HG03378 (cell line): ENCODE measurements around the gene PLEK2.
"Not testable (repeated sequence)": the region's sequence is repeated elsewhere in the genome, so short reads cannot be mapped to it uniquely, and the experiment has no call there.

ENCODE experiments used
- ATAC-seq: cut with Tn5 transposase; IDR thresholded peaks from one replicate; pipeline ENCODE4 v1.9.1; 2021; ENCODE audit warnings: mild to moderate bottlenecking, moderate library complexity; ENCODE audit not compliant: unreplicated experiment

PLEK2 gene

GRCh38 chr14:67411820-67412421 lies at the start of gene PLEK2:
TSS of gene PLEK2 (minus strand) at chr14:67412165. CDS start at chr14:67412059, 106 bp downstream.
- ATAC-seq = no peak

DNA sequence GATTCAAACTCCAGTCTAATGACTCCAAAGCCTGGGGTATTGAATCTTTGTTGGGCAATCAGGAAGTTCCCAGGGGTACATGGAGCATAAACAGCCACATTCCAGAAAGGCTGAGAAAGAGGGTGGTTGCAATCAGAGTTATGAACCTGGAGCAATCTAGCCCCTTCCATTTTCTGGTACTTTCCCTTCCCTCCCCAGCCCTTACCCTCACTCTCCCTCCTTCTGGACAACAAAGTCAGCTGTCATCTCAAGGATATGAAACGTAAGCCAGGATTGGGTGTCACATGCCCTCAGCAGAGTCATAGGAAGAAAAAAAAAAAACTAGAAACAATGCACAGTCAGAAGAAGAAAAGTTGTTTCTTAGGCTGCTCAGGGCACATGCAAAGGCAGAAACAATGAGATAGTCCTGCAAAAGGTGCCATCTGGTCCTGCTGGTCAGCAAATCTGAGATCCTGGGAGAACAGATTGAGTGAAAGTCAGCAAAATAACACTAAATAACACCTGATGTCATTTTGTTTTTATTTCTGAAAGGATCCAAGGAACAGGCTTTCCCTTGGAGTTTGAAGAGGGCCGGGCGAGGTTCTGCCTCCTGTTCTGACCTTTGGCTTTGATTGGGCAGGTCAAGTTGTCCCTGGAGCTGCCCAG lies 49.5 kb upstream of the PLEK2 start:
- ATAC-seq = no peak

DNA sequence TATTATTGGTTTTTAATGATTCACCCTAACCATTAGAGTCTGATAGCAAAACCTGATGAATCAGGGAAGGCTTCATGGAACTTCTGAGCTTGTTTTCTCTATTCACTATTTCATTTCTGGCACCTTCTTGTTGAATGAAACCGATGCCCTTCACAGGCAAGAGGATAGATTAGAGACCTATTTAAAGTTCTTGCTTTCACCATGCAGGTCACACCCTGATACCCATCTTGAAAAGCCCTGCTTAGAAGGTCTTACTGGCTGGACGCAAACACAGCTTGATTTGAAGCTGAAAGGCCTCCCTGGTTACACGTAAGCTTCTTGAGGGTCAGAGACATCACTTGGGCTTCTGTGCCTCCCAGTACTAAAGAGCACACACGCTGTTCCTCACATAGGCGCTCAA lies 47.4 kb upstream of the PLEK2 start:
- no peak for ATAC-seq

DNA sequence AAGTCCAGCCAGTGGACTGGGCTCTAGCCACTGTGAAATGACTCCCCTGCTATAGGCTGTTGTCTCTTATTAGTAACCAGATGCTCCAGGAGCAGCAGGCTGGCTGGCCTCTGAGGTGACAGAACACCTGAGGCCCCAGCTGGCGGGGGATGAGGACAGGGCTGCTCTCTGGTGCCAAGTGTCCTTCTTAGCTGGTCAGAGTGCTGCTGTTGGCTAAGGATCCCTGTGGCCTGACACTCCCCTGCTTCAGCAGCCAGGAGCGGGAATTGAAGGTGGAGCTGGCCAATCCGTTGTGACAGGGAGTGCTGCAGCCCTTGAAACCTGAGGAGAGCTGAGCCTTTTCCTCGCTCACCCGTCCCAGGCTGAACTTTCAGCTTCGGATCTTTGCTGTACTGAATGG lies 45.8 kb upstream of the PLEK2 start:
- ATAC-seq = no peak

DNA sequence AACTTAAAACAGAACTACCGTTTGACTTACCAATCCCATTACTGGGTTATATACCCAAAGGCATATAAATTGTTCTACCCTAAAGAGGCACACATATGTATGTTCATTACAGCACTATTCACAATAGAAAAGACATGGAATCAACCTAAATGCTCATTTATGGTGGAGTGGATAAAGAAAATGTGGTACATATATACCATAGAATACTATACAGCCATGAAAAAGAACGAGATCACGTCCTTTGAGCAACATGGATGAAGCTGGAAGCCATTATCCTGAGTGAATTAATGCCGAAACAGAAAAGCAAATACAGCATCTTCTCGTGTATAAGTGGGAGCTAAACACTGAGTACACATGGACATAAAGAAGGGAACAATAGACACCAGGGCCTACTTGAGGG lies 44.8 kb upstream of the PLEK2 start:
- no peak for ATAC-seq

- no peak for ATAC-seq
These were observed 41.8 kb upstream of the PLEK2 start for GRCh38 chr14:67453575-67454300.

- ATAC-seq = not testable (repeated sequence)
These were observed 39.7 kb upstream of the PLEK2 start for GRCh38 chr14:67451667-67452066.

GRCh38 chr14:67449096-67449495 lies 37.1 kb upstream of the PLEK2 start:
- no peak for ATAC-seq

- ATAC-seq = no peak
These were observed 35.0 kb upstream of the PLEK2 start for GRCh38 chr14:67447033-67447381.

DNA sequence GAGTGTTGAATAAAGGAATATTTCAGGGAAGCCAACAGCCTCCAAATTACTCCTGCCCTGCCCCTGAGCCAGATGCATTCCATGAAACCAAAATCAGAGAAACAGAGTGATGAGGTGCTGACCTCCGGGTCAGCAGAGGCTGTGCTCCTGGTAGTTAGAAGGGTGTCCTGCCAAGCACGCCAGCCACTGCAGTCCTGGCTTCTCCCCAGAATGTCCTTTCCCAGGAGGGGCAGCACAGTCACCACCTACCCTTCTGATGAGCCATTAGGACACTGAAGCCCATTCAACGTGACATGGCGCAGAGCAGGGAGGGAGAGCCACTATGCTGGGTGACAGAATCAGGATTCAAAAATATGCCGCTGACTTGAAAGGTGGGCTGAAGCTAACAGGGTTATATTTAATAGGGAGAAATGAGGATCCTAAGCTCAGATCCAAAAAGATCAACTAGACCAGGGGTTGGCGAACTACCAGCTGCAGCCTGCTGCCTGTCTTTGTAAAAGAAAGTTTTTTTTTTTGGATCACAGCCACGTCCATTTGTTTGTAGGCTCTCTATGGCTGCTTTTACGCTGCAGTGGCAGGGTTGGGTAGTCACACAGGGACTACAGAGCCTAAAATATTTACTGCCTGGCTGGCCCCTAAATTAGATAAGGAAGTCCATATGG lies 34.5 kb upstream of the PLEK2 start:
- no peak for ATAC-seq

DNA sequence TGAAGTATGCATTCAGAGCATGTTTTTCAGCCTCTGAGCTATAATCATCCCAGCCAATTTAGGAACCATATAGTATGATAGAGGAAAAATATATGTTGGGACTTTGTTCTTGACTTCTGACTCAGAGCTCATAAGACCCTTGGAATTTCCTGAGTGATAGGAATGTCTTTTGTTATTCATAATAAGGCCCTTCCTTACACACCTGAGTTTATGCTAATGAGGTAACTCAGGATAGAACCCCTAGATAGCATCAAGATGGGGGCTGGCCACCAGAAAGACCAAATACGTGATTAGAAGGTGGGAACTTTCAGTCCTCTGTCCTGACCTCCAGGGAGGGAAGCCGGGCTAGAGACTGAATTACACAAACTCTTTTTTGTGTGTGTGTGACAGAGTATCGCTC lies 32.4 kb upstream of the PLEK2 start:
- ATAC-seq = no peak

DNA sequence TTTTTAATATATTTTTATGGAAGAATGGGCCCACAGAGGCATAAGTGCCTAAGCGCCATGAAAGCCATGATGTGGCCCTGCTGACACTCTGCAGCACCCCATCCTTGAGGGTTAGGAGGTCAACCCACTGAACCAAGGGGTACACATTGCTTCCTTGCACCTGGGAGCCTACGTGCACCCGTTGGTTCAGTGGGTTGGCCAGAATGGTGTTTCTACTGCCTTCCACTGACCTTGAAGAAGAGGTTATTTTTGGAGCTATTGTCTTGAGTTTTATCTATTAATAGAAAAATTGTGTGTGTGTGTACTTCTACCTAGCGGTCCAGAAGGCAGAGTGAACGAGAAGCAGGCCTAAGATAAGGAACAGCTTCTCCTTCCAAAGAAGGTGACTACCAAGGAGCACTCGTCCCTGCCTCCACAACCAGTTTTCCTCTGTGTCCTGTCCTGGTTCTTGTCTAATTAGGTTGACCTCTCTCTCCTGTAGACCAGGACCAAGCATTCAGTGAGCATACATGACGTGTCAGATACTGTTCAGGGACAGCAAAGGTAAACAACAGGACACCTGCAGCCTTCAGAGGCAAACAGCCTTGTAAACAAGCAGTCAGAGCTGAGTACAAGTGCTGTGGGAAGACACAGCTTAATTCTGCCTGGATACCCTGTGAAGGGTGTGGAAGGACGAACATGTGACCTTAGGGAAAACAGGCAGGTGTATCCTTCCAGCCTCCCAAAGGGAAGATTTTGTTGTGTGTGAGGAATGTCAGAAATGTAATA lies 30.4 kb upstream of the PLEK2 start:
- no peak for ATAC-seq

DNA sequence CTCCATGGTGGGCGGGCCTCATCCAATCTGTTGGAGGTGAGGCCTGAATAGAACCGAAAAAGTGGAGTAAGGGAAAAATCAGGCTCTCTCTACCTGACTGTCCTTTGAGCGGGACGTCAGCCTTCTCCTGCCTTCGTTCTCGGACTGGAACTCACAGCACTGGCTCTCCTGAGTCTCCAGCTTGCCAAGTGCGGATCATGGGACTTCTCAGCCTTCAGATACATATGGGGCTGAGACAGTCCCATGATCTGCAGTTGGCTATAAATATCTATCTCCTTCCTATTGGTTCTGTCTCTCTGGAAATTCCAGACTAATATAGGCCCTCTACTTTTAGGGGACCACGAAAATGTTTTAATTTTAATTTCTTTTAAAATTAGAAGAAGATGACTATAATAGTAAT lies 29.7 kb upstream of the PLEK2 start:
- ATAC-seq = no peak

GRCh38 chr14:67441256-67441655 lies 29.3 kb upstream of the PLEK2 start:
- no peak for ATAC-seq

GRCh38 chr14:67440513-67440912 lies 28.5 kb upstream of the PLEK2 start:
- no peak for ATAC-seq

DNA sequence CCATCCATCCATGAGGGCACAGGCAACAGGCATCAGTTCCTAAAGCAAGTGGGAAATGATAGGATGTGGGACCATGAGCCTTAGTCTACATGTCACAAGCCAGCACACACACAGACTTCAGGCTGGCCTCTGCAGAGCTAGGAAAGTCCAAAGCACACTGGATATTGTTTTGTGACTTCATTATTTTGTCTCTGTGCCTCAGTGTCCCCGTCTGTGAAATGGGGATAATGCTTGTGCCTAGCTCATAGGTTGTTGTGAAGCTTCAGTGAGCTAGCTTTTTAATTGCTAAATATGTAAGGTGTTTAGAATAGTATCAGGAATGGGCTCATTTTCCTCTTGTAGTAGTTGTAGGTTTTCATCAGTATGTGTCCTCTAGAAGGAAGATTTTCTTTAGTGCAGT lies 27.0 kb upstream of the PLEK2 start:
- ATAC-seq = no peak

GRCh38 chr14:67436006-67436866 lies 24.3 kb upstream of the PLEK2 start:
- ATAC-seq = no peak

- no peak for ATAC-seq
These were observed 23.6 kb upstream of the PLEK2 start for GRCh38 chr14:67435603-67436002.

GRCh38 chr14:67432050-67432564 lies 20.1 kb upstream of the PLEK2 start:
- ATAC-seq = no peak
